ENCODE data around the gene NBEA.
"Not testable (repeated sequence)": the region's sequence is repeated elsewhere in the genome, so short reads cannot be mapped to it uniquely, and the experiment has no call there.

Gene NBEA

GRCh38 chr13:35093356-35093755 is 151.3 kb downstream of the NBEA start:
- no peak for DNase-seq

DNA sequence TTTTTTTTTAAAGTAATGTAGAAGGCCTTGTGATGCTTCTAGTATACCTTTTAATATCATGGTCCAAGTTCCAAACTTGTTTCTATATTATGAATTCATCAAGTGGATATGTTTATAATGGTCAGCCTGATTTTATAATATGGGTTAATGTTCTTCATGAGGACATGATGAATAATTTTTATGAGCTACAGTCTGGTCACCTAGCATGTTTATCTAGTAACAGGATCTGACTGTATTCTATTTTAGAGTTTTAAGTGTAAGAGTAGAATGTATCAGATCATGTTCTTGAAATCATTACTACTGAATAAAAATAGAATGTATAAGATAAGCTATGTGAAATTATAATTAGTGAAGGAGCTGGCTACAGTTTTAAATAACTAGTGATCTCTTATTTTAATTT is 164.7 kb downstream of the NBEA start:
- not testable (repeated sequence) for DNase-seq

- DNase-seq: no peak
These were observed 165.5 kb downstream of the NBEA start for GRCh38 chr13:35107535-35107934.

DNA sequence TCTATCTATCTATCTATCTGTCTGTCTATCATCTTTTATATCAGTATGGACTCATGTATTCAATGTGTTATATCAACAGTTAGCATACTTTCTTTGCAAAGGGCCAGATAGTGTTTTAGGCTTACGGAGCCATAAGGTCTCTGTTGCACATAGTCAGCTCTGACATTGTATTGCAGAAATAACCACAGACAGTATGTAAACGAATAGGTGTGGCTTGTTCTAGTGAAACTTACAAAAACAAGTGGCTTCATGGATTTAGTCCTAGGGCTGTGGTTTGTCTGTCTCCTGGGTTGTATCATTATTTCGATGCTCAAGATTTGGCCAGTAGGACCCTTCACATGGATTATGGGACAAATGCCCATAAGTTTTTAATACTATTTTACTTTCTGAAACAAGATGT is 171.5 kb downstream of the NBEA start:
- DNase-seq: not testable (repeated sequence)

DNA sequence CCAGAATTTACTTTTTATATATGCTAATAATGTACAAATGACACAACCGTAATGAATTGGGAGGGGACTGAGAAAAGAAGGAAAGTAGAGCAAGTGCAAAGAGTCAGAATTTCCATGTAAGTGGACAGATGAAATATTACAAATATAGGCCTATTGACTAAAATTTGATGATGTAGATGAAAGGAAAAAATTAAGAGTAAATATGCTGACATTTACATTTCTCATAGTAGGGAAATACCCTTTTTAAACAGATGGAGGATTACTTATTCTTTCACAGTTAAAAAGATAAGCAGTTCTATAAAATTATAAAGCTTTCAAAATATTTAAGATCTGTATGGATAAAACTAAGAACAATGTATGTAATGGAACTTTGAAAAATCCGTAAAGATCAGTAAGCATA is 185.4 kb downstream of the NBEA start:
- DNase-seq: no peak

- DNase-seq: no peak
These were observed 187.4 kb downstream of the NBEA start for GRCh38 chr13:35129500-35129899.

GRCh38 chr13:35131471-35131870 is 189.4 kb downstream of the NBEA start:
- no peak for DNase-seq

DNA sequence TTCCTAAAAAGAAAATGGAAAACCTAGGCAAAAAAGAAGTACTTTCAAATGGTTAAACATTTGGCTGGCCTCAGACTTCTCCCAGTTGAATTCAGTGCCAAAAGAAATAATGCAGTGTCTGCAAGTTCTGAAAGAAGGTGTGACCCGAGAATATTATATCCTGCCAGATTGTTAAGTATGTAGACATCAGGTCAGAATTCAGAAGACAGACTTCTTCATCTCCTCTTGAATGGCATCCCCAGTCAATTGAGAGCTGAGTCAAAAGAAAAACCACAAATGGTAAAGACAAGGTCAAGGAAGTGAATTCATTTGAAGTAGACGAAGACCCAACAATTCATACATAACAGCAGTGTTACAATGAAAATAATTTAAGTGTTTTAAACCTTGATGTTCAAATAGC is 194.5 kb downstream of the NBEA start:
- DNase-seq: no peak

GRCh38 chr13:35139591-35139990 is 197.5 kb downstream of the NBEA start:
- DNase-seq: no peak

- DNase-seq: no peak
These were observed 198.3 kb downstream of the NBEA start for GRCh38 chr13:35140321-35140720.

GRCh38 chr13:35140831-35141230 is 198.8 kb downstream of the NBEA start:
- no peak for DNase-seq

- no peak for DNase-seq
These were observed 201.1 kb downstream of the NBEA start for GRCh38 chr13:35143123-35143522.

DNA sequence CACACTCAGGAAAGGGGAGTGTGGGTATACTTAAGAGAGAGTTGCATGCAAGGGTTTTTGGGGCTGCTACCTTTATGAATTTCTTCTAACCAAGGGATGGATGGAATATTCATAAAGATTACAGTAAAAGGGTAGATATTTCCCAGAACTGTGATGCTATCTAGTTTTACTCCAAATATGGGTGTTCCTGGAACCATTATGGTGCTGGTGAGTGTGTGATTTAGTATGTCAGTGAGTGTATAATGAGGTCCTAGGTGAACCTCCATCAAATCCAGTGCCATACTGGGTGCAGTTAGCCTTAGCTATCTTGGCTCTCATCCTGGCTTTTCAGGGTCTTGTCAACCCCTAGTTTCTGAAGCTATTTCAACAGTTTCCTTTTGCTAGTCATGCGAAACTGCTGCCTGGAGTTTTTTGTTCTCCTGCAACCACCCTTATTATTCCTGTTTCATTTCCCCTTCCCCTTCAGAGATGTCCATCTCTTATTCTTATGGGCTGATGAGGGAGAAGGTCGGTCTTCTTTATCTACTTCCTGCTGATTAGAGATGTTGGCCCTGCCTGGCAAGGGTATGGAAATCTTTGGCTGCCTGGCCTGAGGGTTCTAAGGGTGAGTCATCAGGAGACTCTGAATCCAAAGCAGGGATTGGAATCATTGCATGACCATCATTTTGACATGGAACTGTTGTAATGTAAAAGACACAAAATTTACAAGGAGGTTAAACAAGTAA is 202.3 kb downstream of the NBEA start:
- DNase-seq: no peak

- no peak for DNase-seq
These were observed 204.6 kb downstream of the NBEA start for GRCh38 chr13:35146686-35147085.

GRCh38 chr13:35157143-35157755 is 215.2 kb downstream of the NBEA start:
- no peak for DNase-seq

- no peak for DNase-seq
These were observed 217.0 kb downstream of the NBEA start for GRCh38 chr13:35159041-35159440.

GRCh38 chr13:35160896-35161295 is 218.8 kb downstream of the NBEA start:
- DNase-seq: no peak

DNA sequence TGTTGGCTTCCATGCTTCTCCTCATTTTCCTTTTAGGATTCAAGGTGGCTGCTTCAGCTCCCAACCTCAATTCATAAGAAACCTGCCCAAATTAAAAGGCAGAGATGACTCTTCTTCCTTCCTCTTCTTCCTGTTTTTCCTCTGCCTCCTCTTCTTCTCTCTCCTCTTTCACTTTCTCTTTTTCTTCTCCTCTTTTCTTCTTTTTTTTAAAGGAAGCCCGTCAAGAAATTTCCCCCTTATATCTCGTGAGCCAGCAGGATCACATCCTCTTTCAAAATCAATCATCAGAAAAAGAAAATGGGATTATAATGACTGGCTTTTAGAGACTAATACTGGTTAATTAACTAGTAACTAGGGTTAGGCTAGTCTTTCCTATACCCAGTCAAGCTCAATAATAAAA is 220.3 kb downstream of the NBEA start:
- DNase-seq: no peak

- DNase-seq: no peak
These were observed 221.6 kb downstream of the NBEA start for GRCh38 chr13:35163674-35164073.

- no peak for DNase-seq
These were observed 222.4 kb downstream of the NBEA start for GRCh38 chr13:35164324-35164932.

DNA sequence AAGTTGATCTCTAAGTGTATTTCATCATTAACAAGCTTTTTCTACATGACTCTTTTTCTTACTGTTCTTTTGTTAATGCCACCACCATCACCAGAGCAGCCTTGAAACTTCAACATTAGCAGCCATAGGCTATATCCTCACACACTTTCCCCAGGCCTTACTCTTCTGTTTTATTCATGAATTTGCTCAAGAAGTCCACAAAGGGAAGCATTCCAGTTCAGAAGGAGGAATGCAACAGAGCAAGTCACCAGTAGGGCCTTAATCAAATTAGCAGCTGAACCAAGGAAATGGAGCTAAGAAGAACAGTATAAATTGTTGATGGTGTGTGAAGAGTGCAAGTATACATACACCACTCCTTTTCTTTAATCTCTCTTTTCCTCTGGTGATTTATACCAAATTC is 223.1 kb downstream of the NBEA start:
- no peak for DNase-seq

DNA sequence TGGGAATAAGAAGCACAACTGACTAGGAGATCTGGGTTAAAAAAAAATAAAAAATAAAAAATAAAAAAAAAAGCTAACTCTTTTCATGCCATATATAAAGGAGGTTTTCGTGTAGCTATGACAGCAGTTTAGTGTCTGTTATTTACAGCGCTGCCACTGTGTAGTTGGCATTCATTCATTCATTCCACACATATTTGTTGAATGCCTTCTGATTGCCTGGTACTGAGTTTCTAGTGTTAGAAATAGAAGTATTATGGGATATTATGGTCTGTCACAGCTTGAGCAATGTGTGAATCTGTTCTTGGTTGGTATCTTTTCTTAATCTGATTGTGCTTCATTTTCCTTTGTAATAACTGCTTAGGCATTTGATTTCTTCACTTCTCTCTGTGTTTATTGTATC is 237.4 kb downstream of the NBEA start:
- no peak for DNase-seq

- no peak for DNase-seq
These were observed 238.0 kb downstream of the NBEA start for GRCh38 chr13:35179920-35180663.

- DNase-seq: no peak
These were observed 248.2 kb downstream of the NBEA start for GRCh38 chr13:35190241-35190640.

Data from activated CD4-positive, alpha-beta T cell treated with anti-CD3 and anti-CD28 coated beads, Interleukin-2, amount 50 U/mL, for 4 hours (primary cell).